ENCODE measurements around the gene SPI1.
"Not testable (repeated sequence)": the region's sequence is repeated elsewhere in the genome, so short reads cannot be mapped to it uniquely, and the experiment has no call there.

The SPI1 gene

GRCh38 chr11:47317064-47317828 is 61.1 kb downstream of the SPI1 start:
- no peak for DNase-seq

GRCh38 chr11:47316501-47316900 is 61.8 kb downstream of the SPI1 start:
- not testable (repeated sequence) for DNase-seq

- DNase-seq = no peak
These were observed 63.4 kb downstream of the SPI1 start for GRCh38 chr11:47314992-47315391.

- DNase-seq = no peak
These were observed 70.1 kb downstream of the SPI1 start for GRCh38 chr11:47308050-47308823.

GRCh38 chr11:47306484-47306844 is 71.9 kb downstream of the SPI1 start:
- DNase-seq = no peak

- no peak for DNase-seq
These were observed 72.4 kb downstream of the SPI1 start for GRCh38 chr11:47305734-47306483.
